GM12801 (cell line): ENCODE measurements around the gene DENND5B.

Experiments
- CTCF ChIP-seq: IDR thresholded peaks from one replicate; pipeline ENCODE4 v1.5.1; 2011; ENCODE audit warnings: control low read depth; ENCODE audit not compliant: insufficient read length; ENCODE audit errors: extremely low read depth

DENND5B gene

DNA sequence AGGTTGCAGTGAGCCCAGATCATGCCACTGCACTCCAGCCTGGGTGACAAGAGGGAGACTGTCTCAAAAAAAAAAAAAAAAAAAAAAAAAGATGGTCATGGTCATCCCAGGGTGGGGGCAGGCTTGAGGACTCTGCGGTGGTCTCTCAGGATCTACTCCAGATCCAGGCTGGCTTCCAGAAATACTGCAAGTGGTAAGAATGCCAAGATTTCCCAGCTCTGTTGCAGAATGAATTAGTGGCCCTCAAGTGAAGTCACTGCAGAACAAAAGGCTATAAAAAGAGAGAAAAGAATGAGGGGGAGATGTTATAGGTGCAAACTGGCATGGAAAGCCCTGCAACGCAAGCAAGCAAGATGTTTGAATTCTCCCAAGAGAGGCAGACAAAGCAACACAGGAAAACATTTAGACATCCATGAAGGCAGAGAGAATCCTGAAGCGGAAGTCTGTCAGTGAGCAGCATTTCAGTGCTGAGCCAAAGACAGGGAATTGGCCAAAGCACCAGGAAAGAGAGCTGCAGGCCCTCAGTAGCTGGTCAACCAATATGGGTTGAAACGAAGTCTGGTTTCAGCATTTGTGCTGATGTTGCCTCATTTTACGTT is 36.6 kb upstream of the DENND5B start:
- no peak for TF ChIP-seq CTCF

DNA sequence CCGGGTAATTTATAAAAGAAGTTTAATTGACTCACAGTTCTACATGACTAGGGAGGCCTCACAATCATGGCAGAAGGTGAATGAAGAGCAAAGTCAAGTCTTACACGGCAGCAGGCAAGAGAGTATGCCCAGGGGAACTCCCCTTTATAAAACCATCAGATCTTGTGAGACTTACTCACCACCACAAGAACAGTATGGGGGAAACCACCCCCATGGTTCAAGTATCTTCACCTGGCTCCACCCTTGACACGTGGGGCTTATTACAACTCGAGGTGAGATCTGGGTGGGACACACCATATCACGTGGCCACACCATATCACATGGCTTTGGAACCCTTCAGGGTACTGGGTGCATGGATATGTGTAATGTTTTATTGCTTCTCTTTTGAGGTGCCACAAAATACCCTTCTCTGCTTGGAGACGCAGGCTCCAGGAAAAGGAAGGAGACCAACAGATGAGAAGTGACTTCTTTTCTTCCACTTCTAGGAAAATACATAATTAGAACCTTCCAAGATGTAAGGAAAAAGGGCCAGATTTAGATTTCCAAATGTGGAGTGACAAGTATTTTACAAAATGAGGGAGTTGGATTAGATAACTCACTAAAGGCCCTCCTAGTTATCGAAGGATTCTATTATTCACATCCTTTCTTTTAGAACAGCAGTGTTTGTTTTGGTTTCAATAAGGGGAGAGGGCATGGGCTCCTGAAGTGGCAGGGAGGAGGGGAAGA is 35.5 kb upstream of the DENND5B start:
- TF ChIP-seq CTCF = no peak

DNA sequence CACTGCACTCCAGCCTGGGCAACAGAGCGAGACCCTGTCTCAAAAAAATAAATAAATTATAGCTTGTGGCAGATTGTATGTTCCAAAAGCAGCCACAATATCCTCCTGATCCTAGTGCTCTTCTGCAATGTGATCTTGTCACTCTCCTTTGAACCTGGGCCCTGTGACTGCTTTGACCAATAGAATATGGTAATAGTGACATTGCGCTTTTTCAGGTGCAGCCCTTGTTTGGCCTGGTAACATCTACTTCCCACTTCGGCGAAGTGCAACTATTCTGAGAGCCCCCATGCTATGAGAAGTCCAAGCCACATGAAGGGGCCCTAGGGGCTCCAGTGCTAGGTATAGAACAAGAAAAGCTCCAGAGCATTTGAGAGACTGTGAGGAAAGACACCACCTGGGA is 31.1 kb upstream of the DENND5B start:
- no peak for TF ChIP-seq CTCF

- no peak for TF ChIP-seq CTCF
Measured at GRCh38 chr12:31620311-31620710, 29.4 kb upstream of the DENND5B start.

DNA sequence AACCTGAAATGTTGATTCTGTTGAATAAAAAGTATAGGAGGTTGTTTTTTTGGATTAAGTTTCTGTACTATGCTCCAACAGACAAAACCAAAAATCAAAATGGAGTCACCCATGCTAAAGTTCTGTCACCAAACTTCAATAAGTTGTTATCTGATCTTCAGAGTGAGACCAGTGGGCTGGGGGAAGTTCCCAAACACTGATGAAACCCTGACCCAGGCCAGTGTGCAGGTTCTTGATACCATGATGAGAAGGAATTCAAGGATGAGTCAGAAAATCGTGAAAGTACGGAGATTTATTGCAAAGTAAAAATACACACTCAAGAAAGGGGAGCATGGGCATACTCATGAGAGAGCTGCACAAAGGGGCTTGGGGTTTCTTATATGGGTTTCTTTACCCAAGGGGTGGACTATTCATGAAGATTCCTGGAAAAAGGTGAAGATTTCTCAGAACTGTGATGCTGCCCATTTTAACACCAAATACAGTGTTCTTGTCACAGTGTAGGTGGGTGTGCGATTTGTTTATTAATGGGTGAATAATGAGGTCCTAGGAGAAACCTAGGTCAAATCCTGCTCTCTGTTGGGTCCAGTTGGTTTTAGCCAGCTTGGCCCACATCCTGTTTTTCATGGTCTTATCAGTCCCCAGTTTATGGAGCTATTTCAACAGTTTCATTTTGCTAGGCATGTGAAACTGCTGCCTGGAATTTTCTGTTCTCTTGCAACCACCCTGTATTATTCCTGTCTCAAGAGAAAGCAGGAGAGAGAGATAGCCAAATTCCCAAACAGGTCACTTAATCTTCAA is 27.5 kb upstream of the DENND5B start:
- TF ChIP-seq CTCF = no peak

DNA sequence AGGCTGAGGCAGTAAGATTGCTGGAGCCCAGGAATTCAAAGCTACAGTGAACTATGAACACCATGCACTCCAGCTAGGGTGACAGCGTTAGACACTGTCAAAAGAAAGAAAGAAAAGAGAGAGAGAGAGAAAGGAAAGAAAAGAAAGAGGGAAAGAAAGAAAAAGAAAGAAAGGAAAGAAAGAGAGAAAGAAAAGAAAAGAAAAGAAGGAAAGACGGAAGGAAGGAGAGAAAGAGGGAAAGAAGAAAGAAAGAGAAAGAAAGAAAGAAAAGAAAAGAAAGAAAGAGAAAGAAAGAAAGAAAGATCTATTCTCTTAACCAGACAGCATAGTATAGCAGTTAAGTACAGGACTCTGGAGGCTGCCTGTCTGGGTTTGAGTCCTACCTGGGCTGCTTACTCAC is 21.9 kb upstream of the DENND5B start:
- no peak for TF ChIP-seq CTCF

GRCh38 chr12:31605531-31605930 is 14.6 kb upstream of the DENND5B start:
- no peak for TF ChIP-seq CTCF
